KMS-11 (cell line): ENCODE measurements around the gene SH3TC1.

Experiments
- H2AFZ ChIP-seq: fragments of 200-600 bp; sonication (generic); 2 replicates; pipeline ENCODE4 v1.6.1; 2016; ENCODE audit warnings: antibody characterized with exemption, mixed run types, low read depth
- H3K27ac ChIP-seq: fragments of 200-600 bp; sonication (generic); 2 replicates; pipeline ENCODE4 v1.6.1; 2016; ENCODE audit warnings: mild to moderate bottlenecking, mixed run types
- H3K27me3 ChIP-seq: fragments of 200-600 bp; sonication (generic); 2 replicates; pipeline ENCODE4 v1.6.1; 2017; ENCODE audit warnings: mild to moderate bottlenecking, low read depth, mixed run types, moderate library complexity; ENCODE audit not compliant: insufficient read depth
- H3K36me3 ChIP-seq: fragments of 200-600 bp; sonication (generic); 2 replicates; pipeline ENCODE4 v1.6.1; 2017; ENCODE audit warnings: mild to moderate bottlenecking, mixed run types; ENCODE audit not compliant: insufficient read depth
- H3K4me1 ChIP-seq: fragments of 200-600 bp; sonication (generic); 2 replicates; pipeline ENCODE4 v1.6.1; 2016; ENCODE audit warnings: mild to moderate bottlenecking, low read depth, mixed run types; ENCODE audit not compliant: poor library complexity, severe bottlenecking
- H3K4me2 ChIP-seq: fragments of 200-600 bp; sonication (generic); 2 replicates; pipeline ENCODE4 v1.7.0; 2016; ENCODE audit warnings: mild to moderate bottlenecking, mixed run types
- H3K4me3 ChIP-seq: fragments of 200-600 bp; sonication (generic); IDR thresholded peaks from 2 replicates; pipeline ENCODE4 v1.6.1; 2017; ENCODE audit warnings: low read depth, low read length, mixed read lengths; ENCODE audit not compliant: insufficient read depth
- H3K79me2 ChIP-seq: fragments of 200-600 bp; sonication (generic); 2 replicates; pipeline ENCODE4 v1.6.1; 2016; ENCODE audit warnings: low read depth, mixed run types; ENCODE audit not compliant: insufficient read depth
- H3K9ac ChIP-seq: fragments of 200-600 bp; sonication (generic); 2 replicates; pipeline ENCODE4 v1.6.1; 2016; ENCODE audit warnings: mild to moderate bottlenecking, mixed run types
- H4K20me1 ChIP-seq: fragments of 200-600 bp; sonication (generic); 2 replicates; pipeline ENCODE4 v1.6.1; 2016; ENCODE audit warnings: mild to moderate bottlenecking, mixed run types; ENCODE audit not compliant: insufficient read depth
- CTCF ChIP-seq: fragments of 200-600 bp; sonication (generic); conservative IDR thresholded peaks from 2 replicates; pipeline ENCODE4 v1.6.1; 2017; ENCODE audit warnings: low read depth, mild to moderate bottlenecking, antibody characterized with exemption, low read length, moderate library complexity, mixed read lengths

The SH3TC1 gene

GRCh38 chr4:8272472-8273428, 73.7 kb downstream of the SH3TC1 start:
- Histone ChIP-seq H3K4me3 (no peak overlapping the region), H3K27ac (no peak overlapping the region), H3K4me2 (no peak overlapping the region), H3K4me1 (no peaks in the 10 kb centered on the region), H2AFZ (no peak overlapping the region), H3K79me2 (no peaks in the 10 kb centered on the region), H3K9ac (no peak overlapping the region), H3K36me3 (no peaks in the 10 kb centered on the region), H3K27me3 (no peaks in the 10 kb centered on the region), H4K20me1 (no peaks in the 10 kb centered on the region)
- no peak for TF ChIP-seq CTCF

- Histone ChIP-seq H3K27ac (no peak overlapping the region), H3K27me3 (no peaks in the 10 kb centered on the region), H3K36me3 (no peaks in the 10 kb centered on the region), H3K4me1 (no peaks in the 10 kb centered on the region), H3K4me2 (no peak overlapping the region), H3K4me3 (no peak overlapping the region), H2AFZ (no peak overlapping the region), H3K9ac (no peak overlapping the region), H4K20me1 (no peaks in the 10 kb centered on the region), H3K79me2 (no peaks in the 10 kb centered on the region)
- no peak for TF ChIP-seq CTCF
These were observed 74.4 kb downstream of the SH3TC1 start for GRCh38 chr4:8273450-8273849.

- Histone ChIP-seq H3K36me3 (no peaks in the 10 kb centered on the region), H4K20me1 (no peaks in the 10 kb centered on the region), H3K4me2 (no peak overlapping the region), H3K79me2 (no peaks in the 10 kb centered on the region), H3K4me3 (no peak overlapping the region), H2AFZ (no peak overlapping the region), H3K9ac (no peak overlapping the region), H3K27ac (no peak overlapping the region), H3K4me1 (no peaks in the 10 kb centered on the region), H3K27me3 (no peaks in the 10 kb centered on the region)
- TF ChIP-seq CTCF = no peak
These were observed 75.1 kb downstream of the SH3TC1 start for GRCh38 chr4:8274066-8274652.

GRCh38 chr4:8274765-8275547, 75.9 kb downstream of the SH3TC1 start:
- H2AFZ ChIP-seq = no peak overlapping the region
- H3K4me1 ChIP-seq = no peaks in the 10 kb centered on the region
- no peak overlapping the region for H3K9ac ChIP-seq
- no peaks in the 10 kb centered on the region for H3K36me3 ChIP-seq
- H3K27me3 ChIP-seq = no peaks in the 10 kb centered on the region
- no peaks in the 10 kb centered on the region for H4K20me1 ChIP-seq
- H3K4me3 ChIP-seq = no peak overlapping the region
- TF ChIP-seq CTCF = no peak
- no peak overlapping the region for H3K27ac ChIP-seq
- no peaks in the 10 kb centered on the region for H3K79me2 ChIP-seq
- no peak overlapping the region for H3K4me2 ChIP-seq
